Measurements from ENCODE around the gene XDH.

Gene XDH

DNA sequence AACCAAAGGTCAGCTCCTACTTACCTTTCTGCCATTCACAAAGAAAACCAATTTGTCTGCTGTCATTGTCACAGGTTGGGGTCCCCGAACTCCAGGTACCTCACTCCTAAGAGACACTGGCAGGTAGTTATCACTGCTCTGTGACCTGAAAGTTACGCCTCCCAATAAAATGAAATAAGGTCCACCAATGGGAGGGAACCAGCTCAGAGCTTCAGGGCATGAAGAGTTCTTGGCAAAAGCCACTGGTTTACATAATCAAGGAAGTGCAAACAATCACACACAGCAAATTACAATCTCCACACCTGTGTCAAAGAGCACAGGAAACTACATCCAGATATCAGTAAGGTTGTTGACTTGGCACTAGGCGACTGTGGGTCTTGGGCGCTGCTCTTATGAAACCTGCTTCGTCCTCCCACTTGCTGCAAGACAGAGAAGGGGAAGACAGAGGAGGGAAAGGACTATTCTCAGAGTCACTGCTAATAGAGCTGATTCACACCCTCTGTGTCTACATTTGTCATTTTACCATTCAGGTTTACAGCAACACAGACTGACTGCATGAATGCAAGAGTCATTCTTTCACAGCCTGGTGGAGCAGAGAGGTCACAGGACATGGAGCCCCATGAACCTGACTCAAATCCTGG, at the start of gene XDH:
Gene XDH (minus strand): TSS at position 142 of the 641 bp plus-strand sequence. CDS start 76 bp downstream, at position 66.
- peak; percentile 46 for DNase-seq

DNA sequence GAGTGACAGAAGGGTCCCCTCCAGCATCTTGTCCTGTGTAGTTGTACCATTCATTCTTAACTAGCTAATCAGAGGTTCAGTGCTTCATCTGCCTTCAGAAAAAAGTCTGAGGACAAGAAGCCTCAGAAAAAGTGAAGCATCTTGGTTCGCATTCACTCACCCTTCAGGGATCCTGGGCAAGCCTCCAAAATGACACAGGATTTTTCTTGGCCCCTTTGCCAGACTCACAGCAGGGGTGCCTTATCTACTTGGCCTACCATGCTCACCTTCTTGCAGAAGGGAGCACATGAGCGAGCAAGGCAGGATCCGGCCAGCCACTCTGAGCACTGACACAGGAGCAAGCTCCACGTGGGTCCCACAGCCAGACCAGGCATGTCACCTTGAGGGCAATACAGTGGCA, 43.1 kb upstream of the XDH start:
- no peak for DNase-seq

DNA sequence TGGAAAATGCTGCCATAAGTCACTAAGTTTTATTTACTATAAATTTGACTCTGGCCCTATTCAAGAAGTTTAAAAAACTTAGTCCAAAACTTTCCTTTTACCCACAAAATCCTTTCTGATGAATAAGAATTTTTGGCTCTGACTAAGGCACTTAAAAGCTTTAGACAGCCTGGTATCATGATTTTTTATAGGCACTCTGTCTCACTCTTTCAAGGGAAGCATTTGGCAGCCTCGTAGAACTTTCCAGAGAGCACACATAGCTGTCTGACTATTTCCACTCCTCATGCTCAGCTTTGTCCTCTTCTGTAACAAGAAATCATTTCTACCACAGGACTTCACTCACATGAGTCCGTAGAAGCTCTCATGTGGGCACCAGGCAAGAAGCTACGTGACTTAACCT, 32.3 kb upstream of the XDH start:
- no peak for DNase-seq

DNA sequence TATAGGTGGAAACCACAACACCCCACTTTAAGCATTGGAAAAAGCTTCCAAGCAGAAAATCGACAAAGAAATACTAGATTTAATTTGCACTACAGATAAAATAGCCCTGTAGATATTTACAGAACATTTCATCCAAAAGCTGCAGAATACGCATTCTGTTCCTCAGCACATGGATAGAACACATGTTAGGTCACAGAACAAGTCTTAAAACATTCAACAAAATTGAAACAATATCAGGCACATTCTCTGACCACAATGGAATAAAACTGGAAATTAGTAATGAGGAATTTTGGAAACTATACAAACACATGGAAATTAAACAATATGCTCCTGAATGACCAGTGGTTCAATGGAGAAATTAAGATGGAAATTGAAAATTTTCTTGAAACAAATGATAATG, 27.8 kb upstream of the XDH start:
- DNase-seq: no peak

DNA sequence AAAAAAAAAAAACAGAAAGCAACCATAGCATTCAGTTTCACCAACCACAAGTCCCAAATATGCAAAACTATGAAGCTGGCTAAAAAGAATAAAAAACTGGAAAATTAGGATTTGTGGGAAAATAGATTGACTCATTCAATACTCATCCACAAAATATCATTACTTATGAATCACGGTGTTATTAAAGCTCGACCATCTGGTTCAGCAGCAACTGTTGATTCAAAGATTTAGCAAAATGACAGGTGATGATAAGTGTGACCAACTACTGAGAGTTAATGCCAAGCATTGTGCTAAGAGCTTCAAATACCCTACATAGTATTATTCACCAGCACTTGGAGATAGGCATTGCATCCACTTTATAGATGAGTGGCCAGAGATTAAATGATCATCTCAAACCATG, 26.2 kb upstream of the XDH start:
- DNase-seq: no peak

DNA sequence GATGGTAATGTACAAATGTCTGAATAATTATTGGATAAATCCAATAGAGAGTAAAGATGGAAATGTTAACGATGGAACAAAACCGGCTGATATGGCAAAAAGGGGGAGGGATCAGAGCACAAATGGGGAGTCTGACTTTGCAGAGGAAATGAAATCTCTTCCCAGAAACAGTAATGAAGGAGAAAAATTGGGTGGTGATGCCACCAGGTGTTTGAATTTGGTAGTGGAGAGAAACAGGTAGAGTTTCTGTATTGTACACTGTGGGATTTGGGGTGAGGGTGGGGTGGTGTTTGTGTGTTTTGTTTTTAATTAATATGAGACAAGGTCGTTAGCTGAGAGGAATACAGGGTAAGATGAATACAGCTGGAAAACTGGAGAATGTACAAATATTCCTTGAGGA, 20.4 kb upstream of the XDH start:
- no peak for DNase-seq

DNA sequence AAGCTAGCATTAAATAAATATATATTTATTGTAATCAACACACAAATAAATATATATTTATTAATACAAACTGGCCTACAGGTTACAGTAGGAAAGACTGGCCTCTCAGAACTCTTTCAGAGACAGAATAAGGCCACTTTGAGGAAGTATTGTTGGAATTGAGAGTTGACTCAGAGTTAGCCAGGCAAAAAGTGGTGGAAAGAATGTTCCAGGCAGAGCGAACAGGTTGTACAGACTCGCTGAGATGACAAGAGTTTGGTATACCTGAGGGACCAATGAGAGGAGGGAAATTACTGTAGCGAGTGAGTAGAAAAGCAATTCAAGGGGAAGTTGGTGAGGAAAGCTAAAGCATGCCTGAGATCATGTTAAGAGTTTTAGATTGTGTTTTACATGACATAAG, 19.0 kb upstream of the XDH start:
- no peak for DNase-seq

DNA sequence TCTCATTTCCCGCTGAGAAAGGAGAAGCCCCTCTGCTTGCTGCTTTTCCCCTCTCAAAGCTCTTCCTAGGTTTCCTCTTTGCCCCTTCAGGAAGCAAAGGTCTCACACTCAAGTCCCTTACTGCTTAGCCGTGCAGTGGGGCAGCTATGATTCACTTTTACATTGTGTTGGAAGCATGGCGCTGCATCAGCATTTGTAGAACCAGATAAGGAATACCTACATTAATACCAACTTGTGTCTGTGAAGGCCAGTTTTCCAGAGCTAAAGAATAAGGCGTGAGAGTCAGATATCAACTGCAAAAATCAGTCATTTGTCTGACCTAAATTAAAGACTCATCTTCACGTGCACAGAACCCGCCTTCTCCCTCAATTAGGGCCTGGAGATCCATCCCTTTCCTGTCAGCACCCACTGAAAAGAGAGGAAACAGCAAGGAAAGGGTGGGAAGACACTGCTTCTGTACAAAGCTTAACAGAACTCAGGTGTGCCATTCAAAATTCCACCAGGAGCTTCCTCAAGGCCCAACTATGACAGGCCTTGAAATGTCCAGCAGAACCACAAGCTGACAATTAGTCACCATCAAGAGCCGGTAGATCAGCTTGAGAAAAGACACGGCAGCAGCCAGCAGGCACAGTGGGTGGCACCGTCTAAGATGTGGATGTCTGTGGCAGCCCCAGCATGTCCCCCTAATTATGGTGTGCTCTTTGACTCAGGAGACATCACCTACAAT, 16.1 kb upstream of the XDH start:
- DNase-seq: no peak

DNA sequence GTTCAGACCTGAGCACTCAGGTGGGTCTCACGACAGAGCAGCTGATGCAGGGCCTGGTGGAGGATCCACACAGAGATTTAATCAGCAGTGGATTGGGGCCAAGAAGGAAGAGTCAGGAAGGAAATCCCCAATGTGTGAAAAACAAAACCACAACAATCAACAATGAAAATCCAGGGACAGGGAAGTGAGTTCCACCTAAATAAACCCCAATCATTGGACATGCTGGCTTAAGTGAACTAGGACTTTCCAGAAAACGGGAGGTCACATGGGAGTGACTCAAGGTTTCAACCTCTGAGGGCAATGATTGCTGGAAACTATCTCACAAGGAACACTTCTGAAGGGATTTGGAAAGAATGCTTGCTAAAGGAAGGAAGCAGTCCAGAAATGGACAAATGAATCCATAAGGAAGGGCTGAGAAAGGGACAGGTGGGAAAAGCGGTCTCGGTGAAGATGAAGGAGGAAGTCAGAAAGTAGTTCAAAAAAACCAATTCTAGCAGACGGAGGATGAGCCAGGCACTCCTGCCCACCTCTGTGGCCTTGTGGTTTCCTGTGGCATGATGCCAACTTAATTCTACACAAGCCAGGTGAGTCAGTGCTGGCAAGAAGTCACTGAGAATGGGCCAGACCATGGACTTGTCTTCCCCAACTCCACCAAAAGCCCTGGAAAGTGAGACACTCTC, 15.4 kb upstream of the XDH start:
- no peak for DNase-seq

DNA sequence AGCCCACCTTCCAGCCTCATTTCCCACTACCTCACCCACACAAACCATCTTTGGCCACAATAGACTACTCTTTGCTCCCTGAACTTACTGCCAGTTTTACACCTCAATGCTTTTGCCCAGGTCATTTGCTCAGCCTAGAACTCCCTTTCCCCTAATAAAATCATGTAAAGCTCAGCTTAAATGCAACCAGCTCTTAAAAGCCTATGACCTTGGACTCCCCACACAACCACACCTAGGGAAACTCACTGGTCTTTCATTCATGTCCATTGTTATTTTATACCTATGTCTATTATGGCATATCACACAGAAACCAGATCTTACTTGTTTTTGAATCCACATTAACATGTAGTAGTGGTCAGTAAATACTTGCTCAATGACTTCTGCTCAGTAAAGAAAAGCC, 14.5 kb upstream of the XDH start:
- DNase-seq: no peak

DNA sequence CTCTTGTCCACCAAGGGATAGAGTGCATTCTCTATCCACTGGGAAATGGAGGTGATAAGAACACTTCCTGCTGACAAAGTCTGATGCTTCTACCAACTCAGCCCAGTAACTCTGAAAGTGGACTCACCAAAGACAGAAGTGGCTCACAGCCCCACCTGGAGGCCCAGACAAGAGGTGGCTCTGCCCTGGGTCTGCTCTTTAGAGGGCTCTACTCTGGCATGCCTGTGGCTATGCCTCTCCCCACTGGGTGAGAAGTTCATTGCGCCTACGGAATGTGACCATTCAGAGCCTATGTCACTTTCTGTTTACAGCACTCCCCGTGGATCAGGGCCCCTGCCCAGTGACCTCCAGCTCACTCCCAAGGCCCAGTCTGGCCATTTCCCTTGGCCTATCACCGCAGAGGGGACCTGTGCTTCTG, 13.5 kb upstream of the XDH start:
- DNase-seq: no peak

DNA sequence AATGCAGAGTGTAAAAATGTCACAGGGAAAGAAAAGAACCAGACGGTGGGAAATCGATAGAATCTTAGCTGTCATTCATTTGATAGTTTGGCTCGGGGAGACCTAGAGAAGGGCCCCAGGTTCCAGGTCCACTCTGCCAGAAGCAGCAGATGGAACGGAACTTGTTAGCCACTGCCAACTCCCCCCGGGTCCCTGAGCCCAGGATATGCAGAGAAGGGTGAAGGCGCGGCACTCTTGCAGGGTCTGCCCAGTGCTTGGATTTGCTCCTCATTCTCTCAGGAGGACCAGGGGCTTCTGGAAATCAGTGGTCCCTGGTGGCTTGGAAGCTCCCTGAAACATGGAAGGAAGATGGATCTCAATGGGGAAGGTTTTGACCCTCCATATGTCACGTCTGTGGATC, 11.6 kb upstream of the XDH start:
- DNase-seq: no peak

DNA sequence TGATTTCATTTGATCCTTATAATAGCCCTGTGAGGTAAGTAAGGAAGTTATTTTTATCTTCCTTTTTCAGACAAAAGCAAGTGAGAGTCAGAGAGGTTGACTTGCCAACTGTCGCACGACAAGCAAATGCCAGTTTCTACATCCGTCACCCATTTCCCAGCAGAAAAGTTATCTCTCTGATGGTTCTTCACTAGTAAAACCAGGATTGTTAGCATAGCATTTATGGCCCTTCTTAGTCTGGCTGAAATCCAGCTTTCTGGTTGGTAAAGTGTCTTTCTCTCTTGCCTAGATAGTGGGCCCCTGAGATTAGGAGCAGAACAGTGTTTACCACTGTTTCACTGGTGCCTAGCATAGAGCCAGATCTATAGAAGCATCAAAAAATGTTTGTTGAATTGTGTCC, 7.1 kb upstream of the XDH start:
- no peak for DNase-seq

DNA sequence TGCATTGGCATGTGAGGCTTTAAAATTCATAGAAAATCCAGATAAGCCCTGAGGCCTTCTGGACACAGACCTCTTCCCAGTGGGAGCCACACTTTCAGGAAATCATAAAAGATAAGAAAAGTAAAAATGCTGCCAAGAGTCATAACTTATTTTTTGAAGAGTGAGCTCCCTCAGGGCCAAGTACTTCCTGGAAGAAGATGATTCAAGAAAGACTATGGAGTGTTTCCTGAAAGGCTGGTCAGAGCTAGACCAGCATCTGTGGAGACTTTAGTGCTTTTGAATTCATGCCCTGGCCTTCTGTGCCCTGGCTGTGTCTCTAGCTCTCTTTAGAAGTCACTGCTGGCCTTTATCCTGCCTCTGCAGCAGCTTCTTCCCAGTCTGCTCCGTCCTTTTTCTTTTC, 6.4 kb upstream of the XDH start:
- DNase-seq: no peak

DNA sequence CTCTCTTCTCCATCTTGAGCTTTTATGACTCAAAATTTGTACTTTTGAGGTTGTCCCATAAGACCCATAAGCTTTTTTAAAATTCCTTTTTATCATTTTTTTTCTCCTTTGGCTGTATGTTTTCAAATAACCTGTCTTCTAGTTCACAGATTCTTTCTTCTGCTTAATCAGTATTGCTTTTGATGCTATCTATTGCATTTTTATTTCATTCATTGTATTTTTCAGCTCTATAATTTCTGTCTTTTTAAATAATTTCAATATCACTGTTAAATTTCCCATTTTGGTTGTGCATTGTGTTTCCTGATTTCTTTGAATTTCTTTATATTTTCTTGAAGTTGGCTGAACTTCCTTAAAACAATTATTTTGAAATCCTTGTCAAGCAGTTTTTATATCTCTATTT, 4.8 kb upstream of the XDH start:
- no peak for DNase-seq

DNA sequence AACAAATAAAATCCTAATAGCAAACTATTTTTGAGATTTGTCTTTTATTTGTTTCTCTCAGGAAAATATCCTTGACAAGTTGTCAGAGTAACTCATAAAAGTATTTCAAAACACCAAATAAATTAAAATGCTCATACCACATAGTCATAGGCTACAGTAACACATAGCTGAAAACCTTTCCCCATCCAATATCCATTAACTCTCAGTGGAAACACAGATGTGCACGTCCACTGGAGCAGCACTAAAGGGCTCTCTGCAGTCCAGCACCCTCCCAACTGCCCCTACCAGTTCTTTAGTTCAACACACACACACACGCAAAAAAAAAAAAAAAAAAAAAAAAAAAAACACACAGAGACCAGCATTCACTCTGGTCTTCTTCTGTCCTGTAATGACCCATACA, 879 bp upstream of the XDH start:
- DNase-seq: no peak

DNA sequence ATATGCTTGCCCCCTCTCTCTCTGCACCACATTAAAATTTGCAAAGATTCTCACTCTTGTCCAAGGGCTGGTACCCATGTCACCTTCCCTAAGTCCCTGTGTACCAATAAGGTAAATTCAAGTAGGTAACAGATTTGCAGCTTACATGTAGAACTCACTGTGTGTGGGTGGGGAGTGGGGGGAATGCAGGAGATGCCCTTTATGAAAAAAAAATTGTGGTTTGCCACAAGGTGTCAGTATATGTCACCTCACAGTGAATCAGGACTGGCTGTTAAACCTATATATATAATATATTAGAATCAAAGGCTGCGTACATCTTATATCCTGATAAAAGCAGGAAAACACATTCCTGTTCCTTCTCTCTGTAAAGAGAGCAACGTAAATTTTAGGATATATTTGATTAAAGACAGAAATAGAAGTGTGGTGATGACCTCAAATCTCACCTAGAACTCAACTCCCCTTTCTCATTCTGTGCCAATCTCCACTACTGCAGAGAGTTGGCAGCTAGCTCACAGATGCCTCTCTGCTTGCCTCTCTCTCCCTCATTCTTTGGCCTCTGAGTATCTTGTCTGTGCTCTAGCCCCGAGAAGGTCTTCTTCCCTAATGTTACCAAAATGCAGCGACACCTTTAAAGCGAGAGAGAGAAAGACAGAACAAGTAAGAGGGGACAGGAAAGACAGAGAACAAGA, 536 bp downstream of the XDH start:
- DNase-seq: no peak

DNA sequence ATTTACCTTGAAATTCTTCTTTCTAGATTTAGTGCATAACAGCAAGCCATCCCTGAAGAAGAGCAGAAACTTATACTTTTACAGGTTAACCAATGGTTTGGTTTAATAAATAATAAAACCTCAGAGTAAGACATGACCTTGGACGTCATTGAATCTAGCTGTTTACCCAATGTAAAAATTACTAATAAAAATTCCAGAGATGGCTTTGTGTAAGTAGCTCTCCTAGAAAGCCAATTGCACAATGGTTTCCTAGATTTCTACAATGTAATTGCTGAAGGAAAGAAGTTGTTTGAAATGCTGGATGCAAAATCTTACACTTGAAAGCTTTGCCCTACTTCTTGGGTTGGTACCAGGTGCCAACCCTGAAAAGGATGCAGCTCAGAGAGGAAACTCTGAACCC, 1.5 kb downstream of the XDH start:
- DNase-seq: no peak

DNA sequence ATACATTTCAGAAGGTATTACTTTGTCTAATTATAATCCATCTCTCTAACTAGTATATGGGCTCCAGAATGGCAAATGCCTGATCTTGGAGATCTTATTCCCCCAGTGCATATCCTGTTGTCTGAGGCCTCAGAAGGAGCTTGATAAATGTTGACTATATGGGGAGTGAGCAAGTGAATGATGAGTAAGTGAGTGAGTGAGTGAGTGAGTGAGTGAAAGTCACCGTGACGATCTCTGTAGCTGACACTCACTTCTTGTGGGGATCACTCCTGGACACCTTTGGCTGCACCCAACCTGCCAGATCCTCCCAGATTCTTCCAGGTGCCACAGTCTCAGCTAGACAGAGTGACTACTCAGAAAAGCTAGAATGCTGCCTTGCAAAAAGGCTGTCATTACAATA, 2.8 kb downstream of the XDH start:
- DNase-seq: no peak

DNA sequence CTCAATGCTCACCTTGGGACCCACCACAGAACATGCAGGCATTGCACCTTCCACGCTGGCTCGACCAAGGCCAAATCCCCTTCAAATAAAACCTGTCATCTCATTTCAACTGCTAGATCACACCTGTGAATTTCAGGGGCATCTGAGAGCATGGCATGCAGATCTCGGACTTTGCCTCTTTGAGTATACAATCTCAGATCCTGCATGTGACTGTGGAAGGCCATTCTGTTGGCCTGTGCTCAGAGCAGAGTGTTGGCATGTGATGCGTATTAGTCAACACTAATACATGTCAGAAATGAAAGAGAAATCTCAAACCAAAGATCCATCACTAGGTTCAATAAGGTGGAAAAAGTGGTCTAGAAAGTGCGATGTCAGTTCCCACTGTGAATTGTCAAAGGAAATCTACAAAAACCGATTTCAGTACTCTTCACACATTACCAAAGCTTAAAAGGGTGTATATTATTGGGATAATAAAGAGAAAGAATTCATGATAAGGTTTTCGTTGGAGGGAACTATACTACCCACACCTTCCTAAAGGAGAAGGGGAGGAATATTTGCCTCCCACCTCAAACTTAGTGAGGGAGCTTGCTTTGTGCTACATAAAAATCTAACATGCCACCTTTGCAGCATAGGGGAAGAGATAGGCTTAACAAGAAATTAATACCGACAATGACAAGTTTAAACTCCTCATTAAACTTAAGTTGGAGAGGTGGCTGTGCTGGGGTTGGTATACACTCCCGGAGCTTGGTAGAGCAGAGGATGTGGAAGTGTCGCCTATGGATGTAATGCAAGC, 7.8 kb downstream of the XDH start:
- DNase-seq: no peak

DNA sequence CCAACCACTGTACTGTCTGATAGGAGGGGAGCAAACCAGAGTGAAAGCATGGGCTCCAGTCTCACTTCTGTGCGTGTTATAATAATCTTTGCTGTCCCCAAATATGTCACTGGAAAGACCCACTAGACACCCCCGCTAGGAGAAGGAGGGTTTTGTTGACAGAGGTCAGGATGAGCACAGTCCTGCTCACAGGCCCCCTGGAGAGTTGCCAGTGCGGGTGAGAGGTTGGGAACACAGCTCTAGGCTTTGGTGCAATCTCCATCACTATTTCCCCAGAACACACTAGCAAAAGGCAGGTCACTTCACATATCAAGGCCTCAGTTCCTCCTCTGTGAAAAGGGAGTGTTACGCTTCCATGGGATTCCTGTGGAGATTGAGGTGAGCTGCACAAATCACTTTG, 9.7 kb downstream of the XDH start:
- no peak for DNase-seq

DNA sequence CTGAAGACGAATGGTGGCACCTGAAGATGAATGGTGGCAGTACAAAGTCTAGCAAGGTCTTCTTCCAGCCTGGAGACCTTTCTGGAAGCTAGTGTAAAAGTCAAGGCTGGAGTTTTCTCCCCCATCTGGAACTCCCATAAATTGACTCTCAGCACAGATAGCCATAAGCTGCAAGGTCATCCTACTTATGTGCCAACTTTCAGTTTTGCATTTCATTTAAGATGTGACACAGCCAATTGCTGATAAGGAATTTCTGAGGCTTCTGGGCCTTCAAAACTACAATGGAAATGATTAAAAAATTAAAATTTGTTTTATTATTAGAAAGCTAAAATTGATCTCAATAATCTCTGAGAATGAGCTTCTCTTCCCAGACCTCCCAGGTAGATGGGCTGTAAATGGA, 10.2 kb downstream of the XDH start:
- DNase-seq: no peak

DNA sequence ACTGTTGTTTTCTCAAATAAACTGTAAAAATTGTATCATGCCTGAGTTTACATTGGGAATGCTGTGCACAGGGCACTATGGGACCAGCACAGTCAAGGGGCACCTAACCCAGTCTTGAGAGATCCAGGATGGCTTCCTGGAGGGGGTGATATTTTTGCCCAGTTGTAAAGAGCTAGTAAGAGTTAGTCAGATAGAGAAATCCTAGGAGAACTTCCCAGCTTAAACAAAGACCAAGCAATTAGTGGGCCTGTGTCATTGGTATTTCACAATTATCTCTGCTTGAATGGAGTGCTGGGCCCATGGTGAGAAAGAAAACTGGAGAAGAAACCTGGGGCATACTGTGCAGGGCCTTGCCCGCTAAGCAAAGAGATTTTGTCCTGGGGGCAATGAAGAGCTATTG, 12.2 kb downstream of the XDH start:
- no peak for DNase-seq
